IMR-90 (cell line): ENCODE measurements around the gene PHC1. TPM values are rescaled to one million over a fixed set of nuclear protein-coding genes. Genes with fewer than 3 reads are reported as not detected.

ENCODE experiments used
- ATAC-seq: fragments of 200-7000 bp; cut with Tn5 transposase; 2 replicates; pipeline ENCODE4 v1.9.1; 2020; ENCODE audit warnings: low read depth, mild to moderate bottlenecking, moderate library complexity
- BruUV-seq: library from RNA; stranded (reverse); fragments of 400-500 nt; replicated peaks from 2 replicates; lab custom pipeline; 2021; lab: Mats Ljungman, UMichigan
- CTCF ChIA-PET: fragments of 300-600 bp; formaldehyde crosslinking; extraction: SDS; loops from one replicate; lab custom pipeline; 2021; ENCODE audit warnings: antibody characterized with exemption; lab: Yijun Ruan, JAX
- POLR2A ChIA-PET: fragments of 300-600 bp; sonication (Branson Sonifier 250); formaldehyde crosslinking; loops from one replicate; lab custom pipeline; 2022; ENCODE audit warnings: antibody characterized with exemption; ENCODE audit not compliant: unreplicated experiment; lab: Charles Lee
- DNase-seq: peaks from one replicate; pipeline ENCODE4 v3.0.0; 2013
- H2AFZ ChIP-seq: replicated peaks from 2 replicates; pipeline ENCODE3; 2013; ENCODE audit warnings: low read length, mild to moderate bottlenecking; ENCODE audit not compliant: poor library complexity
- H2AK5ac ChIP-seq: 2 replicates; pipeline ENCODE4 v1.6.1; 2013; ENCODE audit warnings: low read depth, low read length, inconsistent platforms
- H2AK9ac ChIP-seq: replicated peaks from 2 replicates; pipeline ENCODE3; 2013; ENCODE audit warnings: mild to moderate bottlenecking, low read depth, low read length, moderate library complexity; ENCODE audit not compliant: poor library complexity
- H2BK120ac ChIP-seq: 2 replicates; pipeline ENCODE4 v1.6.1; 2013; ENCODE audit warnings: low read depth, low read length, inconsistent platforms
- H2BK15ac ChIP-seq: 3 replicates; pipeline ENCODE4 v1.6.1; 2013; ENCODE audit warnings: low read depth, low read length, inconsistent platforms
- H2BK20ac ChIP-seq: 2 replicates; pipeline ENCODE4 v1.6.1; 2013; ENCODE audit warnings: low read depth, mild to moderate bottlenecking, inconsistent platforms, low read length, moderate library complexity
- H2BK5ac ChIP-seq: 2 replicates; pipeline ENCODE4 v1.6.1; 2013; ENCODE audit warnings: mild to moderate bottlenecking, low read depth, low read length, inconsistent platforms; ENCODE audit not compliant: poor library complexity, severe bottlenecking
- H3K14ac ChIP-seq: replicated peaks from 2 replicates; pipeline ENCODE4 v1.6.1; 2013; ENCODE audit warnings: low read depth, low read length, inconsistent platforms
- H3K18ac ChIP-seq: 2 replicates; pipeline ENCODE4 v1.6.1; 2013; ENCODE audit warnings: low read depth, low read length, control low read depth
- H3K23ac ChIP-seq: 2 replicates; pipeline ENCODE4 v1.6.1; 2013; ENCODE audit warnings: low read depth, low read length, inconsistent platforms
- H3K27ac ChIP-seq: 2 replicates; pipeline ENCODE4 v1.5.1; 2013; ENCODE audit warnings: mild to moderate bottlenecking, control low read depth, low read length; ENCODE audit not compliant: insufficient read depth
- H3K27me3 ChIP-seq: 2 replicates; pipeline ENCODE4 v1.6.1; 2013; ENCODE audit warnings: low read length; ENCODE audit not compliant: control insufficient read depth, insufficient read depth
- H3K36me3 ChIP-seq: 2 replicates; pipeline ENCODE4 v1.6.1; 2013; ENCODE audit warnings: low read length, mixed read lengths; ENCODE audit not compliant: control insufficient read depth, insufficient read depth
- H3K4ac ChIP-seq: 2 replicates; pipeline ENCODE4 v1.6.1; 2013; ENCODE audit warnings: low read depth, low read length, inconsistent platforms
- H3K4me1 ChIP-seq: 2 replicates; pipeline ENCODE4 v1.6.1; 2013; ENCODE audit warnings: low read length, mixed read lengths; ENCODE audit not compliant: control insufficient read depth, insufficient read depth
- H3K4me2 ChIP-seq: 2 replicates; pipeline ENCODE4 v1.6.1; 2013; ENCODE audit warnings: low read depth, mild to moderate bottlenecking, control low read depth, low read length, moderate library complexity
- H3K4me3 ChIP-seq: 2 replicates; pipeline ENCODE4 v1.5.1; 2013; ENCODE audit warnings: low read depth, mild to moderate bottlenecking, control low read depth, low read length, moderate library complexity; ENCODE audit not compliant: insufficient read depth
- H3K56ac ChIP-seq: 2 replicates; pipeline ENCODE4 v1.6.1; 2013; ENCODE audit warnings: low read length, inconsistent platforms; ENCODE audit not compliant: insufficient read depth; ENCODE audit errors: extremely low read depth
- H3K79me1 ChIP-seq, 2 experiments: 2 replicates each; pipeline ENCODE4 v1.6.1; 2013; ENCODE audit warnings: low read length in 2 of 2, inconsistent platforms in 1 of 2, low read depth in 1 of 2
- H3K9ac ChIP-seq: 2 replicates; pipeline ENCODE4 v1.6.1; 2013; ENCODE audit warnings: low read depth, low read length, control low read depth
- H3K9me1 ChIP-seq: 2 replicates; pipeline ENCODE4 v1.6.1; 2013; ENCODE audit warnings: low read length, inconsistent platforms; ENCODE audit not compliant: insufficient read depth
- H3K9me3 ChIP-seq: 2 replicates; pipeline ENCODE4 v1.6.1; 2013; ENCODE audit warnings: low read length; ENCODE audit not compliant: control insufficient read depth, insufficient read depth
- H4K20me1 ChIP-seq: 2 replicates; pipeline ENCODE4 v1.6.1; 2013; ENCODE audit warnings: low read length, inconsistent platforms; ENCODE audit not compliant: insufficient read depth
- H4K5ac ChIP-seq: 2 replicates; pipeline ENCODE4 v1.6.1; 2013; ENCODE audit warnings: mild to moderate bottlenecking, low read depth, low read length, control low read depth
- H4K8ac ChIP-seq, 2 experiments: 2 replicates each; pipeline ENCODE4 v1.6.1; 2013; ENCODE audit warnings: low read depth in 2 of 2, low read length in 2 of 2, control low read depth in 1 of 2, inconsistent platforms in 1 of 2
- H4K91ac ChIP-seq: 2 replicates; pipeline ENCODE4 v1.6.1; 2013; ENCODE audit warnings: low read depth, low read length, inconsistent platforms; ENCODE audit not compliant: insufficient read depth
- BHLHE40 ChIP-seq: fragments of 150-350 bp; IDR thresholded peaks from 2 replicates; pipeline ENCODE4 v1.6.1; 2016; ENCODE audit warnings: mild to moderate bottlenecking, low read depth, low read length
- CEBPB ChIP-seq: IDR thresholded peaks from 2 replicates; pipeline ENCODE4 v1.6.1; 2012; ENCODE audit warnings: low read depth, low read length, improper control_type of control experiment
- CHD1 ChIP-seq: IDR thresholded peaks from 2 replicates; pipeline ENCODE4 v1.6.1; 2012; ENCODE audit warnings: low read depth, low read length, improper control_type of control experiment
- FOS ChIP-seq: fragments of 150-350 bp; IDR thresholded peaks from 2 replicates; pipeline ENCODE4 v1.6.1; 2016; ENCODE audit warnings: low read depth, low read length
- MAFK ChIP-seq: IDR thresholded peaks from 2 replicates; pipeline ENCODE4 v1.6.1; 2012; ENCODE audit warnings: low read depth, low read length, improper control_type of control experiment
- MAZ ChIP-seq: IDR thresholded peaks from 2 replicates; pipeline ENCODE4 v1.6.1; 2012; ENCODE audit warnings: low read depth, mild to moderate bottlenecking, low read length, improper control_type of control experiment, moderate library complexity, borderline replicate concordance
- MXI1 ChIP-seq: IDR thresholded peaks from 2 replicates; pipeline ENCODE4 v1.6.1; 2012; ENCODE audit warnings: low read depth, mild to moderate bottlenecking, low read length, moderate library complexity, borderline replicate concordance
- NFE2L2 ChIP-seq: fragments of 150-350 bp; IDR thresholded peaks from 2 replicates; pipeline ENCODE4 v1.6.1; 2016; ENCODE audit warnings: low read depth, mild to moderate bottlenecking, low read length
- POLR2A ChIP-seq: IDR thresholded peaks from 2 replicates; pipeline ENCODE4 v1.6.1; 2012; ENCODE audit warnings: mild to moderate bottlenecking, low read depth, low read length
- RAD21 ChIP-seq: IDR thresholded peaks from 2 replicates; pipeline ENCODE4 v1.6.1; 2012; ENCODE audit warnings: low read length, improper control_type of control experiment
- RCOR1 ChIP-seq: IDR thresholded peaks from 2 replicates; pipeline ENCODE4 v1.6.1; 2012; ENCODE audit warnings: mild to moderate bottlenecking, low read length, improper control_type of control experiment; ENCODE audit not compliant: insufficient replicate concordance
- SMC3 ChIP-seq: fragments of 150-350 bp; IDR thresholded peaks from 2 replicates; pipeline ENCODE4 v1.6.1; 2016; ENCODE audit warnings: low read depth, mild to moderate bottlenecking, antibody characterized with exemption, low read length, moderate library complexity
- WGBS, 2 experiments: methylation state at CpG; one replicate each; pipeline versions ENCODE4 v1.1.5 to v1.1.7; 2013; ENCODE audit warnings: missing lambda C conversion rate in 2 of 2; ENCODE audit not compliant: insufficient read length in 1 of 2; ENCODE audit errors: extremely low coverage in 2 of 2; 5-methylcytosine and 5-hydroxymethylcytosine counted together
- dilution Hi-C: fragments of 300-500 bp; cut with HindIII; formaldehyde crosslinking; loops from one replicate; pipeline ENCODE4 v1.14.3; 2018; ENCODE audit warnings: low sequenced_read_pairs; ENCODE audit not compliant: unreplicated experiment
- in situ Hi-C: fragments of 300-500 bp; cut with MboI; formaldehyde crosslinking; loops from 3 replicates; pipeline ENCODE4 v1.14.3; 2019; ENCODE audit warnings: low sequenced_read_pairs, inconsistent platforms, mixed read lengths
- intact Hi-C: fragments of 100-400 bp; cut with micrococcal nuclease; formaldehyde crosslinking; loops from 2 replicates; pipeline ENCODE4 v1.10.0; 2022
- polyA plus RNA-seq, 3 experiments: library from polyadenylated mRNA; depleted of rRNA; stranded (reverse); fragments of >200 nt; gene quantifications; 2 replicates each; pipeline ENCODE4 v1.2.3, GENCODE V29; 2012; ENCODE audit warnings: low replicate concordance in 1 of 3
- total RNA-seq: library from RNA; depleted of rRNA; stranded (reverse); fragments of >200 nt; gene quantifications from 2 replicates; pipeline ENCODE4 v1.2.3, GENCODE V29; 2012
- TF ChIP-seq, protein P1 (sequence below): fragments of 150-350 bp; IDR thresholded peaks from 2 replicates; pipeline ENCODE4 v1.6.1; 2016; ENCODE audit warnings: low read depth, mild to moderate bottlenecking, low read length, moderate library complexity, borderline replicate concordance
- TF ChIP-seq, protein P2 (sequence below): conservative IDR thresholded peaks from 2 replicates; pipeline ENCODE4 v1.5.1; 2012; ENCODE audit warnings: mild to moderate bottlenecking, low read depth, low read length, improper control_type of control experiment
- TF ChIP-seq, protein P3 (sequence below): fragments of 150-350 bp; IDR thresholded peaks from 2 replicates; pipeline ENCODE4 v1.6.1; 2017; ENCODE audit warnings: mild to moderate bottlenecking, antibody characterized with exemption, low read length, low read depth

Gene PHC1
- total and polyA plus RNA-seq, 2 of the 4 experiments (the other 2 are of a cell fraction) = 9.1 to 23.1 TPM

DNA sequence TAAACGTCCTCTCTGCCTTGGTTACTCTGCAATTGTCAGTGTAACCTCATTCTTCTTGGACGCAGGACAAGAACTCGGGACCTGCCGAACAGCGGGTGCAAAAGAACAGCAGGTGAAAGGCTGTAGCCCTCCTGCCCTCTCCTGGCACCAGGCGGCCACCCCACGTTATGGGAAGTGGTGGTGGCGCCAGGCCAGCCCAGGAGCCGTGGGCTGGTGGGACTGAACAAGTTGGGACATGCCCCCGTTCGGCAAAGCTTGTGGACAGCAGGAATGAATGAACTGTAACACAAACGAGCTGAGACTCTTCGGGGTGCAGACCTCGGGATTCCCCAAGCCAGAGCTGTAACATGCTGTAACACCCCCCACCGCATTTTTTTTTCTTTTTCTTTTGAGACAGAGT, 41.8 kb downstream of the PHC1 start (continued):
- TF ChIP-seq NFE2L2 (no peak), MXI1 (no peak)

DNA sequence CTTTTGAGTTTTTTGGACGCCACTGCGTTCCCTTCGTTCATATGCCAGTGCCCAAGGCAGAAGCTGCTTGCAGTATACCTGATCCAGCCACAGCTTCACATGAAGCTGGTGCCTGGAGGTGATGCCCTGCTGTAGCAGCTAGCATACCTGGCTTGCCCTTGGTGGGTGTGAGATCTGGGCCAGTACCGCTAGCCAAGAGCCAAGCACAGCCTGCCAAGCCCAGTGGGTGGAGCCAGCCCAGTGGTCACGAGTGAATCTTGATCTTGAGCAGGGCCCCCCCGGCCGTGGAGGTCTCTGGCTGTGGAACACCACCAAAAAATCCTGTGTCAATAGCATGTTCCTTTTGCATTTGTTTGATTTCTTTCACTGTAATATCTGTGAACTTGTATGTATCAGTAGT, 42.5 kb downstream of the PHC1 start:
- H2BK5ac ChIP-seq = no peak overlapping the region
- H3K9me3 ChIP-seq = no peaks in the 10 kb centered on the region
- H3K9me1 ChIP-seq = no peaks in the 10 kb centered on the region
- no peak for ATAC-seq
- H2AK5ac ChIP-seq = no peak overlapping the region
- intact Hi-C loops = no loop called here
- H3K36me3 ChIP-seq = no peaks in the 10 kb centered on the region
- 79% methylated on average over 5 of the region's 7 CpGs; no CpG with 5 or more reads in 1 of the 2 experiments for WGBS, 2 experiments
- DNase-seq = no peak
- H4K91ac ChIP-seq = no peak overlapping the region
- no peak overlapping the region for H4K8ac ChIP-seq
- BruUV-seq = no TSS peak
- no peak overlapping the region for H3K4me3 ChIP-seq
- H3K4me1 ChIP-seq = no peaks in the 10 kb centered on the region
- H4K5ac ChIP-seq = no peak overlapping the region
- no peaks in the 10 kb centered on the region for H3K27me3 ChIP-seq
- no peak overlapping the region for H3K4me2 ChIP-seq
- H3K79me1 ChIP-seq = no peaks in the 10 kb centered on the region
- in situ Hi-C loops = no loop called here
- no peak overlapping the region for H3K4ac ChIP-seq
- no peak overlapping the region for H3K18ac ChIP-seq
- no peak overlapping the region for H3K27ac ChIP-seq
- no peak for TF ChIP-seq NFE2L2
- TF ChIP-seq, protein P1, sequence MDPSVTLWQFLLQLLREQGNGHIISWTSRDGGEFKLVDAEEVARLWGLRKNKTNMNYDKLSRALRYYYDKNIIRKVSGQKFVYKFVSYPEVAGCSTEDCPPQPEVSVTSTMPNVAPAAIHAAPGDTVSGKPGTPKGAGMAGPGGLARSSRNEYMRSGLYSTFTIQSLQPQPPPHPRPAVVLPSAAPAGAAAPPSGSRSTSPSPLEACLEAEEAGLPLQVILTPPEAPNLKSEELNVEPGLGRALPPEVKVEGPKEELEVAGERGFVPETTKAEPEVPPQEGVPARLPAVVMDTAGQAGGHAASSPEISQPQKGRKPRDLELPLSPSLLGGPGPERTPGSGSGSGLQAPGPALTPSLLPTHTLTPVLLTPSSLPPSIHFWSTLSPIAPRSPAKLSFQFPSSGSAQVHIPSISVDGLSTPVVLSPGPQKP = no peak
- TF ChIP-seq FOS = no peak
- no peak for TF ChIP-seq MAFK
- TF ChIP-seq BHLHE40 = no peak
- TF ChIP-seq CHD1 = no peak
- no peak for TF ChIP-seq RCOR1
- no peak for TF ChIP-seq CEBPB
- TF ChIP-seq, protein P2, sequence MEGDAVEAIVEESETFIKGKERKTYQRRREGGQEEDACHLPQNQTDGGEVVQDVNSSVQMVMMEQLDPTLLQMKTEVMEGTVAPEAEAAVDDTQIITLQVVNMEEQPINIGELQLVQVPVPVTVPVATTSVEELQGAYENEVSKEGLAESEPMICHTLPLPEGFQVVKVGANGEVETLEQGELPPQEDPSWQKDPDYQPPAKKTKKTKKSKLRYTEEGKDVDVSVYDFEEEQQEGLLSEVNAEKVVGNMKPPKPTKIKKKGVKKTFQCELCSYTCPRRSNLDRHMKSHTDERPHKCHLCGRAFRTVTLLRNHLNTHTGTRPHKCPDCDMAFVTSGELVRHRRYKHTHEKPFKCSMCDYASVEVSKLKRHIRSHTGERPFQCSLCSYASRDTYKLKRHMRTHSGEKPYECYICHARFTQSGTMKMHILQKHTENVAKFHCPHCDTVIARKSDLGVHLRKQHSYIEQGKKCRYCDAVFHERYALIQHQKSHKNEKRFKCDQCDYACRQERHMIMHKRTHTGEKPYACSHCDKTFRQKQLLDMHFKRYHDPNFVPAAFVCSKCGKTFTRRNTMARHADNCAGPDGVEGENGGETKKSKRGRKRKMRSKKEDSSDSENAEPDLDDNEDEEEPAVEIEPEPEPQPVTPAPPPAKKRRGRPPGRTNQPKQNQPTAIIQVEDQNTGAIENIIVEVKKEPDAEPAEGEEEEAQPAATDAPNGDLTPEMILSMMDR = no peak
- TF ChIP-seq POLR2A = no peak
- no peak for TF ChIP-seq RAD21
- TF ChIP-seq MXI1 = no peak
- no peak for TF ChIP-seq SMC3
- no peak for TF ChIP-seq MAZ
- TF ChIP-seq, protein P3, sequence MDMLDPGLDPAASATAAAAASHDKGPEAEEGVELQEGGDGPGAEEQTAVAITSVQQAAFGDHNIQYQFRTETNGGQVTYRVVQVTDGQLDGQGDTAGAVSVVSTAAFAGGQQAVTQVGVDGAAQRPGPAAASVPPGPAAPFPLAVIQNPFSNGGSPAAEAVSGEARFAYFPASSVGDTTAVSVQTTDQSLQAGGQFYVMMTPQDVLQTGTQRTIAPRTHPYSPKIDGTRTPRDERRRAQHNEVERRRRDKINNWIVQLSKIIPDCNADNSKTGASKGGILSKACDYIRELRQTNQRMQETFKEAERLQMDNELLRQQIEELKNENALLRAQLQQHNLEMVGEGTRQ = no peak
- H3K56ac ChIP-seq = no peak overlapping the region
- H2BK20ac ChIP-seq = no peak overlapping the region
- POLR2A ChIA-PET = no interaction called here
- H2AK9ac ChIP-seq = no peak overlapping the region
- no peaks in the 10 kb centered on the region for H4K20me1 ChIP-seq
- H3K14ac ChIP-seq = no peak overlapping the region
- no peak overlapping the region for H2AFZ ChIP-seq
- H3K9ac ChIP-seq = no peak overlapping the region
- no peak overlapping the region for H3K23ac ChIP-seq
- CTCF ChIA-PET = no interaction called here
- H2BK15ac ChIP-seq = no peak overlapping the region
- no peak overlapping the region for H2BK120ac ChIP-seq
- dilution Hi-C loops = no loop called here
